HG02623 (cell line): ENCODE results near the gene HEBP1.

Experiments
- ATAC-seq: cut with Tn5 transposase; IDR thresholded peaks from one replicate; pipeline ENCODE4 v1.9.1; 2021; ENCODE audit warnings: moderate library complexity; ENCODE audit not compliant: unreplicated experiment

HEBP1 gene

DNA sequence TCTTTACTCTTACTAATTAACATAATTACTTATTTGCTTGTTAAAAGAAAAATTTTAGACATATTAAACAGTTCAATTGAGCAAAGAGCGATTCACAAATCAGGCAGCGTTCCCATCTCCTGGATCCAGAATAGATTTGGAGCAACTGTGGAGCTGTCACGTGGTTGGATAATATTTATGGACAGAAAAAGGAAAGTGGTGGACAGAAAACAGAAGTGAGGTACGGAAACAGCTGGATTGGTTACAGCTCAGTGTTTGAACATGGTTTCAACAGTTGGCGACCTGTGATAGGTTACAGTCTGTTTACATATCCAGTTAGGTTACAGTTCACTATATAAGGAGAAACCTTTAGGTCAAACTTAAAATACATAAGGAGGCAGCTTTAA lies 24.5 kb upstream of the HEBP1 start:
- no peak for ATAC-seq

DNA sequence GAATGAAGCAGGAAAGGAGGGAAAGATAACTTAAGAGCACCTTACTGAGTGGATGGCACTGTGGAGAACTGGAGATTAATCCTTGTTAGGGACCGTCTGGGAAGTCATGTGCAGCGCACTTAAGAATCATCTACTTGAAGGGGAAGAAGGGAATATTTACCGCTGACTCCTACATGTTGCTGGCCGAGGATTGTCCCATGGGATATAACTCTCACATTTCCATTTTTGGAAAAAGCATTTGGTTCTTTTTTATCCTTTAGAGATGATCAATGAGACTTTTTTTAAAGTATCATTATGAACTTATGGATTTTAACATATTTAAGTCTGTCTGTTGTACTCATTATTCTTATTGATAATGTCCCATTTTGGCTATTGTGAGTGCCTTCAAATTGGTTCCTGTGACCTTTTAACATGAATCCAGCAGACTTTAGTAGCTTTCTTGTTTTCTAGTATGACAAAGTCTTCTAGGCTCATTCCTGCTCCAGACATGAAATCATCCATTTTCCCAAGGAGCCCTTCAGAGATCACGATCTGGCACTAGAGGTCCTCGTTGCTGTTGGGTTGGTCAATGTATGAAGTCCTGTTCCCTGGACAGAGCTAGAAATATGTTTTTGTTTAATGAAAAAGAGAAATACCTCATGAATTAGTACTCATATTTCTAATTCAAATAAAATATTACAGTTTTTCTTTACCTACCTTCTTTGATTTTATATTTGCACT lies 23.9 kb upstream of the HEBP1 start:
- ATAC-seq, result no peak

DNA sequence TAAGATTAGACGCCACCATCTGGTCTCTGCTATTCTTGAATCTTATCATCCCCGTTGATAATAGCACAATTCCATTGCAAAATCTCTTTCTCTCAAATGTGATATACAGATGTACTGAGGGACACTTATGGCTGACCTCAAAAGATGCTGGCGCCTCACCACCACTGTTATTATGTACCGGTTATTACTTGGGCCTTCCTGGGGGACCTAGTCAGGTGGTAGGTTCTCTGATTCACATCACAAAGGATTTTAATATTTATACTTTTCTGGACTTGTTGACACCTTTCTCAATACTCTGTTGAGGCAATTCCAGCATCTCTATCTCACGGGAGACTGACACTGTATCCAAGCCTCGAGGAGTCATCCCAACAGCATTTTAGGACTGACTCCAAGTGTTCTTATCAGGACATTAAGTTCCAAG lies 22.8 kb upstream of the HEBP1 start:
- no peak for ATAC-seq

DNA sequence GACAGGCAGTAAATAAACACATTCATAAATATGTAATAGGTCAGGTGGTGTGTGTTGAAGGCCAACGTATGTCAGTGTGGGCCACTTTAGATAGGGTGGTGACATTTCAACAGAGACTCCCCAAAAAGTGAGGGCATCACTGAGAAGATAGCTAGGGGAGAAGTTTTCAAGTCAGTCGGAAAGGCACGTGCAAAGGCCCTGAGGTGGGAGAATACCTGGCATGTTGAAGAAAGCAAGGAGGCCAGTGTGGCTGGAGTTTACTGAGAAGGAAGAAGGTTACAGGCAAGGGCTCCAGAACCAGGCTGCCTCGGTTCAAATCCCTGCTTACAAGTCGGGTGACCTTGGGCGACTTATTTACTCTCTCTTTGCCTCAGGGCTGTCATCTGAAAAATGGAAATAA lies 11.0 kb upstream of the HEBP1 start:
- ATAC-seq, result no peak

DNA sequence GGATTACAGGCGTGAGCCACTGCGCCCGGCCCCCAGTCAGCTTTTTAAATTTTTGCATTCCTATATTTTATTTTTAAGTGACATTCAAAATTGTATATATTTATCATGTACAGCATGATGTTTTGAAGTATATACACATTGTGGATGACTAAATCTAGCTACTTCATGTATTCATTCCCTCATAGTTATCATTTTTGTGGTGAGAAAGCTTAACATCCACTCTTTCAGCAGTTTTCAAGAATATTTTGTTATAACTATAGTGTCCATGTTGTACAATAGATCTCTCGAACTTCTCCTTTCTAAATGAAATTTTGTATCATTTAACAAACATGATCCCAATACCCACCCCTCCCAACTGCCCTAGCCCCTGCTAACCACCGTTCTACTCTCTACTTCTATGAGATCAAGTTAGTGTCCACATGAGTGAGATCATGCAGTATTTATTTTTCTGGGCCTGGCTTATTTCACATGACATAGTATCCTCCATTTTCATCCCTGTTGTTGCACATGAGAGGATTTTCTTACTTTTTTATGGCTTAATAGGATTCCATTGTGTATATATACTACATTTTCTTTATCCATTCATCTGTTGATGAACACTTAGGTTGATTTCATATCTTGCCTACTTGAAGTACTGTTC lies 8.8 kb upstream of the HEBP1 start:
- no peak for ATAC-seq

DNA sequence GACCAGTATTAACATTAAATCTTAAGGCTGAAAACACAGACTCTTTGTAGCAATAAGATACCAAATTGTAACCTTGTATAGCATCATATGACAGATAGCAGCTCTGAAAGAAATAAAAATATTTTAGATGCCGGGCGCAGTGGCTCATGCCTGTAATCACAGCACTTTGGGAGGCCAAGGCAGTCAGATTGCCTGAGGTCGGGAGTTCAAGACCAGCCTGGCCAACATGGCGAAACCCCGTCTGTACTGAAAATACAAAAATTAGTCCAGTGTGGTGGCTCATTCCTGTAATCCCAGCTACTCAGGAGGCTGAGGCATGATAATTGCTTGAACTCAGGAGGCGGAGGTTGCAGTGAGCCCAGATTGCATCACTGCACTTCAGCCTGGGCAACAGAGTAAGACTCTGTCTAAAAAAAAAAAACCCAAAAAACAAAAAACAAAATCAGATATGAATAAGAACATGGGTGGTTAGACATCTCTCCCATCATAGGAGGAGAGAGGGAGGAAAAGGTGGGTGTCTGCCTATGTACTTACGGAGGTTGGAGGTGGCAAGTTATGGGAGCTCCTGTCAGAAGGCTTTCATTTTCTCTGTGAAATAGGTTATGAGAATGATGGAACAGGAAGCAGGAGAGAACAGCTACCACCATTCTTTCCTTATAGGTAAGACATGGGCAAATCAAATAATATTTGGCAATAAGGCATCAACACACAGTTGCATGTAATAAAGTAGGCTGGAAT lies 7.6 kb upstream of the HEBP1 start:
- no peak for ATAC-seq

DNA sequence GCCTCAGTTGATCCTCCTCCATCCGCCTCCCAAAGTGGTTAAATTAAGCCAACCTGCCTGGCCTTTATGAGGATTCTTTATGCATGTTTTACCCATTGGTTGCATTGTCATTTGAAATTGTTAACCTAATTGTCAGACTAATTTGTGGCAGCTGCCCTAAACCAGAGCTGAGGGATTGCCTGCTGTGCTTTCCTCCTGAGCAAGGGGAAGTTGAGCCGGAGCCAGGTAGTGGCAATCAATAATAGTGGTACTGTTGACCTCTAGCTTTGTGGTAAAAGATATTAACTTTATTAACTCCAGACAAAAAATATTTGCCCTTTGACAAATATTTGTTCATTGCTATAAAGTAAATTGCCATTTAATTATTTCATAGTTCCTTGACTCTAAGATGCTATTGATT lies 5.6 kb upstream of the HEBP1 start:
- ATAC-seq, result no peak

DNA sequence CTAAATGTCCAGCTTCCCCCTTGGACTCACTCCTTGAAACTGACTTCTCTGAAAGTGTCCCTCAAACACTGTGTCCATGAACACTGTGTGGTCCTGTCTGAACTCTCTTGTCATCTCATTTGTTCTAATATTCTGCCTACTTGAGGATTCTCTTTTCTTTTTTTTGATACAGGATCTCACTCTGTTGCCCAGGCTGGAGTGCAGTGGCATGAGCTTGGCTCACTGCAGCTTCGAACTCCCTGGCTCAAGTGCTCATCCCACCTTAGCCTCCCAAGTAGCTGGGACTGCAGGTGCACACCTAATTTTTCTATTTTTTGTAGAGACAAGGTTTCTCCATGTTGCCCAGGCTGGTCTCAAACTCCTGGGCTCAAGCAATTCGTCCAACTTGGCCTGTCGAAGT lies 4.9 kb upstream of the HEBP1 start:
- ATAC-seq, result no peak

DNA sequence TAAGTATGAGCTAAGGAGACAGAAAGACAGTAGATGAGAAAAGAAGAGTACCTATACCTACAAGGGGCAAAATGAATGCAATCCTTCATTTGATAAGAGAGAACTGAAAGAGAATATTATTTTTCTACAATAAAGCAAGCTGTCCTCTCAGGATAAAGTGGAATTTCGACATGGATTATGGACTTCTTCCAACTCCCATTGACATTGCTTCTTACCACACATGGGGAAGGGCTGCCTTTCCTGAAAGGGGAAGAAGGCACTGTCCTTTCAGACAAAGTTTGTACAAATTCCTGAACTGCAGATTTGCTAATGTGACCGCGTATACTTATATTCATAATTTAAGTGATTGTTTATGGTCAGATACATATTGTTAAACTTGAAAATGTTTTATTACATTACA lies 4.3 kb upstream of the HEBP1 start:
- no peak for ATAC-seq

DNA sequence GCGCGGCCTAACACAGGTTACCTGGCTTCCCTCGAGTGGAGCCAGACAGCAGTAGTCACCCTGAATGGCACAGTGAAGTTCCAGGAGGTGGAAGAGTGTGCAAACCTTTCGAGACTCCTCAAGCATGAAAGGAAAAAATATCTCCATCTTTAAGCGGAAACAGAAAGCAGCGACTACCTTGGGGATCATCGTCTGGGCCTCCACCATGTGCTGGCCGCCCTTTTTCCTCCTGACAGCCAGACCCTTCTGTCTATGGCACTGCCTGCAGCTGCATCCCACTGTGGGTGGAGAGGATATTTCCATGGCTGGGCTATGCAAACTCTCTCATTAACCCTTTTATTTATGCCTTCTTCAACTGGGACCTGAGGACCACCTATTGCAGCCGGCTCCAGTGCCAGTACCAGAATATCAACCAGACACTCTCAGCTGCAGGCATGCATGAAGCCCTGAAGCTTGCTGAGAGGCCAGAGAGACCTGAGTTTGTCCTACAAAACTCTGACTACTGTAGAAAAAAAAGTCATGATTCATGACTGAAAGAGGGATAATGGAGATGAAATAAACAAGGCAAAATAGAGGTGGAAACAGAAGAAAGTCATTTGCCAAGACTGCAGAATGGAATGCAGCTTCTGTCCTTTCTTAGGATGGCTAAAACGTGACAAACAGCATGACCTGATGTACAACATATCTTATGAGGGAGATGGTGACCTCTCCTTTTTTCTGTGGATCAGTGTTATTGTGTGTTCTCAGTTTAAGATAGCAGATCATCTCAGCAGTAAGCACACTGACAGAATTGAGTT lies 2.4 kb upstream of the HEBP1 start:
- ATAC-seq, result no peak

DNA sequence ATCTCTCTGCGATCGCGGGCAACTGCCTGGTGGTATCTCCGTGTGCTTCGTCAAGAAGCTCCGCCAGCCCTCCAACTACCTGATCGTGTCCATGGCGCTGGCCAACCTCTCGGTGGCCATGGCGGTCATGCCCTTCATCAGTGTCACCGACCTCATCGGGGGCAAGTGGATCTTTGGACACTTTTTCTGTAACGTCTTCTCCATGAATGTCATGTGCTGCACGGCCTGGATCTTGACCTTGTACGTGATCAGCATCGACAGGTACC lies 1.6 kb upstream of the HEBP1 start:
- ATAC-seq, result no peak

DNA sequence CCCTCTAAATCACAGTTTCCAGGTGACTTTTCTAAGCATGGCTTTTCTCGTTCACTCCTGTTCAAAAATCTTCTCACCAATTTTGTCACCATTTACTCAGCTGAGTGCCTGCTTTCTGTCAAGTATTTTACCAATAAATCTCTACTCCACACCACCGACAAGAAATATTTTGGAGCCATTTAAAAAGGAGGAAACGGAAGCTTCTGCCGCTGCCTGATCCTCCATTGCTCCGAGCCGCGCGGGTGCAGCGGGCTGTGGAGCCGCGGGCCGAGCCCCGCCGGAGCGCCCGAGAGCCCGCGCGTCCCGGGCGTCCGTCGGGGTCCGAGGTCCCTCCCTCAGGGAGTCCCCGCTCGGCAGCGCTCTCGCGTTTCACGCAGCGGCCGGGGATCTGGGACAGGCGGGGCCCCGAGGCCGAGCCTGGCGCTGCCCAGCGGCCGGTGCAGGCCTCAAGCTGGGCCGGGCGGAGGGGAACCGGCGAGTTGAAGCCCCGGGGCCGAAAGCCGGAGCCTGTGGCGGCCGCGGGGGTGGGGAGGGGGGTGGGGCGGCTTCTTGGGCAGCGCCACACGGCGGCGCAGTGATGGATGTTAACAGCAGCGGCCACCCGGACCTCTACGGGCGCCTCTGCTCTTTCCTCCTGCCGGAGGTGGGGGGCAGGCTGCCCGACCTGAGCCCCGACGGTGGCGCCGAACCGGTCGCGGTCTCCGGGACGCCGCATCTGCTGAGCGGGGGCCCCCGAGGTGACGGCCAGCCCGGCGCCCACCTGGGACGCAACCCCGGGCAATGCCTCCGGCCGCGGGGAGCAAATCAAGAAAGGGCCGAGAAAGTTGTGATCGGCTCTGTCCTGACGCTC lies 1.1 kb upstream of the HEBP1 start:
- no peak for ATAC-seq

DNA sequence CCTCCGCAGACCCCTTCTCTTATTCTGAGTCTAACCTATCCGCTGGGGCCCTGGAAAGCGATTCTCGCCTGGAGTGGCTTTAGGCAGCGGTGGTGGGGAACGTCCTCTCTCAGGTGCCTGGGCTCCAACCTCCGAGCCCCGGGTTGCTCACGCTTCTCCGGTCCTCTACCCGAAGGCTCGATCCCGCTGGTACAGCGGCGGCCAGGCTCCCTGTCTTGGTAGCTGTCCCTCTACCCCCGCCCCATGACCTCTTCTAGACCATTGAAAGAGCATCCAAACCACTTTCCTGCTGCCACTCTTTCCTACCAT lies 505 bp upstream of the HEBP1 start:
- no peak for ATAC-seq

DNA sequence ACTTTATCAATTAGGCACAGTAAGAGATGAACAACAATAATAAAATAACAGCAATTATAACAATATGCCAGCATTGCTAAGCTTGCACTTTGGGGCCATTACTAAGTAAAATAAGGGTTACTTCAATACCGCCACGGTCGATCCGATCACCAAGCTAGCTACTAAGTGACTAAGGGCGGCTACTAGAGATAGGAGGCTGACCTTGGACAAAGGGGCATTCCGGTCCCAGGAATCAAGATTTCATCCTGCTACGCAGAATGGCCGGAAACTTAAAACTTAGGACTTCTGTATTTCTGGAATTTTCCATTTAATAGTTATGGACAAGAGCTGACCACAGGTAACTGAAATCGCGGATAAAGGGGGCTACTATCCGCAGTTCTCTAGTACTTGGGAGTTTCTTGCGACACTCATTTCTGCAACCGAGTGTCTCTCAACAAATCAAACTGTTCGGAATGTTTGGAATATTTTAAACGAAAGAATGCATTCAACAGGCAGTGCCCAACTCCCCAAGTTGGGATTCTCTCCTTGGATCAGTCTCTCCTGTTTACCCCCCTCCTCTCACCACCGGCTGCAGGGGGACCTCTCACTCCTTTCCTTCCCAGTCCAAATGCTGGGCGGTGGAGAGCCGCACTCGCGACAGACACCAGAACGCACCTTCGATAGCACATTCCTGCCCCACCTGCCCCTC lies 650 bp downstream of the HEBP1 start:
- ATAC-seq, result no peak

DNA sequence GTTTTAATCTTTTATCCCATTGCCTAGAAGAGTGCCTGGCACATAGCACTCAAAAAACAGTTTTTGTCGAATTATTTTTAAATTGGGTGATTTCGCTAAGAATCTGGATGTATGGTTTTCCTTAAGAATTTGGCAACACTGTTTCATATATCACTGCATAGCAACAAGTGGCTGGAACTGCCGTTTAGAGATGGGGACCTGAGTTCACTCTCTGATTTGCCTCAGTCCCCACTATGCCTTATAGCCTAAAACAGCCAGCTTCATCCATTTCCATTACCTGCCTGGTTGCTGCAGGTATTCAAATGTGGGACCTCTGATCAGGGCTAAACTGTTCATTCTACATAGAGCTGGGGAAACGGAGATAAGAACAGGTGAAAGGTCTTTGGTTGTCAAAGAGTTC lies 1.8 kb downstream of the HEBP1 start:
- ATAC-seq, result no peak

DNA sequence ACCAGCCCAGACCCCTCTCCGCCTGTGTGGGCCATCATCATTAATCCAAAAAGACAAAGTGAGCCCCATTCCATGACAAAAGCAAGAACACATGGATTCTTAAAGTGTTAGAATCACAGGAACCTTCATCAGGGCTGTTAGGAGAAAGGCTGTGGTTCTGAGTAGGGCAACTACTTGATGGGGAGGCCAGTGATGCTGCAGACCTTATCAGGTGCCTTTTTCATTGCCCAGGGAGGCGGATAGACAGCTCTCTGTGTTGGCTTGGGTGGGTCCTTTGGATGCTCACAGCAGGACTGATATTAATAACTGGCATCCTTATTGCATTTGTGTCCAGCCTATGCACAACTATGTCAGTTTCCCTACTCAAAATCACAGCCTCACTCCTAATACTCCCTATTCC lies 2.3 kb downstream of the HEBP1 start:
- no peak for ATAC-seq

DNA sequence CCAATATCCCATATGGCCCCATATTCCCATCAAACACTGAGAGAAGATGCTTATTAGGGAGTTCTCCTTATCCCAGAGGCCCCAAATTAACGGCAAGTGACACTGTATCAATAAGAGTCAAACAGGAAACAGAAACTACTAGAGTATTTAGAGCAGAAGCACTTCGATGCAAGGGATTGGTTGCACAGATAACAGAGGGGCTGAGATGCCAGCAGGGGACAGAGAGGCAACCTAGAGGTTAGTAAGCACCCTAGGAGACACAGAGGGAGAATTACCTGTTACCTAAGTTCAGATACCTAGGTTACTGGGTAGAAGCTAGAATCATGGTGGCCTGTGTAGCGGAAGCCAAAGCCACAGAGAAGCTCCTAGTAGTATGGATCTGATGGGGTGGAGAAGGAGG lies 2.9 kb downstream of the HEBP1 start:
- no peak for ATAC-seq

DNA sequence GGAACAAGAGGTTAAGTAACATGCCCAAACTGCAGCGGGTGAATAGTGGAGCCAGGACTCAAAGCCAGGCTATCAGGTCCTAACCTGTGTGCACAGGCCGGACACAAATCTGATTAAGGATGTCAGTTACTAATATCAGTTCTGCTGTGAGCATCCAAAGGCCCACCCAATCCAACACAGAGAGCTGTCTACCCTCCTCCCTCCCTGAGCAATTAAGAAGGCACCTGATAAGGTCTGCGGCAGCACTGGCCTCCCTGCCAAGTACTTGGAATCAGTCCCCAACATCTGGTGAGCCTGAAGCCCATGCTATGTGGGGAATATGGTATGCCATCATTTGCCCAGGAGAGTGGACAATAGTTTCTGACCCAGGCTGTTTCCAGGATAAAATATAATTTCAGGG lies 3.9 kb downstream of the HEBP1 start:
- no peak for ATAC-seq

DNA sequence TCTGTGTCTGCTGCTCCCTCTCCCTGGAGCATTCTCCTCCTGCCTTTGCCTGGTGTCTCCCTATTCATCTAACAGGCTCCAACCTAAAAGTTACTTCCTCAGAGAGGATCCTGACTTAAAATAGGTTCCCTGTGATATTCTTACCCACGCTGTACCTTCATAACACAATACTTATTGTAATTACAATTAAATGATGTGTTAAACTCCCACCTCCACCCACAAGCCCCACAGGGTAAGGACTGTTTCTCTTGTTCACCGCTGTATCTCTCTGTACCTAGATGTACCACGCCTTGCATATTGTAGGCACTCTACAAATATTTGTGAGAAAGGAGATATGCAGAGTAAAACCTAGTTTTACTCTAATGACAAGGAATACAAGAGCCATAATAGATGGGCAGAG lies 5.0 kb downstream of the HEBP1 start:
- ATAC-seq, result no peak

DNA sequence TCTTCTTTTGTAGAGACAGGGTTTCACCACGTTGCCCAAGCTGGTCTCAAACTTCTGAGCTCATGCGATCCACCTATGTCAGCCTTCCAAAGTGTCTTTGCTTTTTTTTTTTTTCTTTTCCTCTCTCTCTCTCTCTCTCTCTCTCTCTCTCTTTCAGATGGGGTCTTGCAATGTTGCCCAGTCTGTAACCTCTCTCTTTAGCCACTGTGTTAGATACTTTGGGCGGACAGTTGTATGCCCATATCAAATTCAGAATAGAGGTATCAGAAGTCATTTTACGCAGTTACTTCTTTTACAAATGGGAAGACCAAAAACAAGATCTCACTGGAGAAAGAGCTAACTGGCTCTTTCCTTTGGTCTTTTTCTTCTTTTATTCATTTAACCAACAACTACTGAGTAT lies 6.7 kb downstream of the HEBP1 start:
- no peak for ATAC-seq
